ENCODE data around the gene EPB41.

DNA sequence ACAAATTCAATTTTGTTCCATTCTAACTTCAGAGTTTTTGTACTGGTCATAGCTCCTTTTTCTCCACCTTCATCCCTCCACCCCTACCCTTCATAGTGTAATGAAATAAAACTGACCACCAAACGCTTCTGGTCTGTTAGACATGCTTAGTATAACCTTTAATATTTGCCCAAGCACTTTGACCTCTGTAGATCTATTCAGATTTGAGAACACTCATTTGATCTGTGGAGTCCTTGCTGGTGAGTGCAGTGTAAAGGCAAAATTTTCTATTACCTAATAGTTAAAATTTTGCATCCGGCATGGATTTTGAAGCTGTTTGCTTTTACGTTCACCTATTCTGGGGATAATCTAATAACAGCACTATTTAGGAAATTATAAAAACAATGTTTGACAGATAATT is 168.2 kb downstream of the EPB41 start:
- TF ChIP-seq EZH2 (IDR thresholded peaks at IDR 0.05; ENCODE audit: insufficient read depth, poor library complexity, severe bottlenecking) (no peak), EZH2phosphoT487 (IDR thresholded peaks at IDR 0.05; ENCODE audit: insufficient read depth, low read depth) (no peak)

All from GM23248 (cell line).